HCT116 (cell line): ENCODE results near the gene ZNF490.

Experiments
- CEBPB ChIP-seq: IDR thresholded peaks from 2 replicates; pipeline ENCODE4 v1.6.1; 2012; ENCODE audit warnings: low read depth
- CTCF ChIP-seq, 3 experiments: fragments of 200-600 bp in 1 of 3; sonication (generic) in 1 of 3; IDR thresholded peaks in 2 of 3; conservative IDR thresholded peaks in 1 of 3; 2 replicates each; pipeline ENCODE4 v1.5.1; 2012 to 2017; ENCODE audit warnings: low read depth in 2 of 3, low read length in 2 of 3, antibody characterized with exemption in 1 of 3, borderline replicate concordance in 1 of 3, control low read depth in 1 of 3, mild to moderate bottlenecking in 1 of 3, mixed read lengths in 1 of 3, mixed run types in 1 of 3, moderate library complexity in 1 of 3; ENCODE audit not compliant: insufficient read depth in 1 of 3
- FOSL1 ChIP-seq: IDR thresholded peaks from 2 replicates; pipeline ENCODE4 v1.6.1; 2012; ENCODE audit warnings: low read depth
- POLR2A ChIP-seq: IDR thresholded peaks from 2 replicates; pipeline ENCODE4 v1.7.0; 2011; ENCODE audit warnings: borderline replicate concordance; ENCODE audit not compliant: insufficient read depth, insufficient read length; ENCODE audit errors: extremely low read depth
- SIN3A ChIP-seq: IDR thresholded peaks from 2 replicates; pipeline ENCODE4 v1.6.1; 2012; ENCODE audit warnings: low read depth
- SP1 ChIP-seq: IDR thresholded peaks from 2 replicates; pipeline ENCODE4 v1.6.1; 2012; ENCODE audit warnings: low read depth
- SRF ChIP-seq: IDR thresholded peaks from 2 replicates; pipeline ENCODE4 v1.6.1; 2012; ENCODE audit warnings: low read depth
- ZNF274 ChIP-seq: fragments of 200-500 bp; sonication (Bioruptor generic); IDR thresholded peaks from 2 replicates; pipeline ENCODE4 v1.6.1; 2014; ENCODE audit warnings: mild to moderate bottlenecking, low read depth, low read length, inconsistent platforms

DNA sequence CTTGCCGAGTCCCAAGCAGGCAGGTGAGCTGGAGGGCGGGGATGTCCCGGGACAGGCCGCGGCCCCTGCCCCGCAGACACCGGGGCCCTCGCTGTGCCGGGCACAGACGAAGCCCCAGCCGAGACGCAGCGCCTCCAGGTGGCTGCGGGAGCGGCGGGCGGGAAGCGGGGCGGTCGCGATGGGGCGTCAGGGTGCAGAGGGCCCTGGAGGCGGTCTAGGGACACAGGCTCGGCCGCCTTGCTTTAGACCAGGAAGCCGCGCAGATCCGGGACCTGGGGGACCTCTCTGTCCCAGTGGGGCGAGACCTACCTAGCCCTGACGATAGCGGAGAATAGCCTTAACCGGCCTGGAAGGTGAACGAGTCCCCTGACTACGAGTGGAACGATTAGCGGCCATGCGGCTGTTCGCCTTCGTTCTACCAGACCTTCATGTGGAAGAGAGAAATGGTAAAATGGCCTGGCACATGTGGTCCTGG, 55.1 kb downstream of the ZNF490 start:
- TF ChIP-seq CEBPB (no peak), CTCF (IDR thresholded peaks at IDR 0.05 in 2 of 3, conservative IDR thresholded peaks at IDR 0.05 in 1 of 3; ENCODE audit: borderline replicate concordance in 1 of 3, insufficient read depth in 1 of 3, low read depth in 2 of 3, low read length in 2 of 3) (no peak), POLR2A (no peak), FOSL1 (no peak), SRF (no peak), ZNF274 (no peak), SIN3A (no peak), SP1 (no peak)
